SHP77 (cell line): ENCODE results near the gene FAM131B.
"Not testable (repeated sequence)": the region's sequence is repeated elsewhere in the genome, so short reads cannot be mapped to it uniquely, and the experiment has no call there.

Experiments used
- DNase-seq, 2 experiments: peaks; one replicate each; lab custom pipeline; 2025; lab: John Stamatoyannopoulos, UW

Gene FAM131B

GRCh38 chr7:143394777-143395176 lies 32.3 kb upstream of the FAM131B start:
- DNase-seq = no peak

GRCh38 chr7:143394068-143394467 lies 31.6 kb upstream of the FAM131B start:
- no peak for DNase-seq

GRCh38 chr7:143393267-143394041 lies 30.9 kb upstream of the FAM131B start:
- DNase-seq = no peak

GRCh38 chr7:143392875-143393266 lies 30.4 kb upstream of the FAM131B start:
- no peak for DNase-seq

- DNase-seq = not testable (repeated sequence)
Observed at GRCh38 chr7:143392427-143392826, 29.9 kb upstream of the FAM131B start.

GRCh38 chr7:143391462-143392404 lies 29.2 kb upstream of the FAM131B start:
- DNase-seq = no peak

- no peak for DNase-seq
Observed at GRCh38 chr7:143390773-143391317, 28.3 kb upstream of the FAM131B start.

GRCh38 chr7:143390104-143390772 lies 27.7 kb upstream of the FAM131B start:
- DNase-seq = no peak

- DNase-seq = no peak
Observed at GRCh38 chr7:143389316-143390103, 27.0 kb upstream of the FAM131B start.

- no peak for DNase-seq
Observed at GRCh38 chr7:143388491-143389101, 26.1 kb upstream of the FAM131B start.

GRCh38 chr7:143388051-143388450 lies 25.5 kb upstream of the FAM131B start:
- DNase-seq = no peak

GRCh38 chr7:143387156-143387975 lies 24.9 kb upstream of the FAM131B start:
- no peak for DNase-seq

- no peak for DNase-seq
Observed at GRCh38 chr7:143385891-143386781, 23.6 kb upstream of the FAM131B start.

- DNase-seq = no peak
Observed at GRCh38 chr7:143384661-143385631, 22.4 kb upstream of the FAM131B start.

- no peak for DNase-seq
Observed at GRCh38 chr7:143384148-143384547, 21.6 kb upstream of the FAM131B start.

GRCh38 chr7:143383642-143383957 lies 21.1 kb upstream of the FAM131B start:
- no peak for DNase-seq

- no peak for DNase-seq
Observed at GRCh38 chr7:143382791-143383641, 20.5 kb upstream of the FAM131B start.
